ENCODE data around the gene INAVA.

Gene INAVA

GRCh38 chr1:200894712-200895442 is at the start of gene INAVA:
Gene INAVA, plus strand, starts transcription at chr1:200894900. Its CDS starts 3,501 bp downstream, at chr1:200898401.
- Histone ChIP-seq H3K4me1 (ENCODE audit: insufficient read depth, low read length, poor library complexity, severe bottlenecking) (peaks cover 65% of the 10 kb centered on the region), H2AFZ (ENCODE audit: low read length) (no peak within 1 kb of the TSS), H4K20me1 (ENCODE audit: insufficient read depth, low read length, poor library complexity, severe bottlenecking) (no peaks in the 10 kb centered on the region), H3K9me2 (replicated peaks; ENCODE audit: low read depth, low read length) (no peaks in the 10 kb centered on the region), H3K27me3 (ENCODE audit: insufficient read depth, low read length, poor library complexity, severe bottlenecking) (no peaks in the 10 kb centered on the region), H3K9me3 (ENCODE audit: insufficient read depth, low read depth, low read length) (no peaks in the 10 kb centered on the region), H3F3A (ENCODE audit: low read depth) (no peaks in the 10 kb centered on the region), H3K9ac (ENCODE audit: low read depth, low read length, poor library complexity, severe bottlenecking) (peak within 1 kb of the TSS; percentile 24), H3K4me2 (ENCODE audit: low read depth, low read length, poor library complexity, severe bottlenecking) (no peak within 1 kb of the TSS), H3K4me3 (ENCODE audit: low read length, poor library complexity, severe bottlenecking) (no peak within 1 kb of the TSS), H3K79me2 (ENCODE audit: insufficient read depth, low read length) (no peaks in the 10 kb centered on the region), H3K36me3 (ENCODE audit: insufficient read depth, low read length) (no peaks in the 10 kb centered on the region)
- TF ChIP-seq EZH2phosphoT487 (IDR thresholded peaks at IDR 0.05; ENCODE audit: borderline replicate concordance): no peak
- TF ChIP-seq CTCF (conservative IDR thresholded peaks at IDR 0.05; ENCODE audit: low read length): peak; percentile 32; the same call in 1 of the 2 replicates

GRCh38 chr1:200845360-200845759 is 49.3 kb upstream of the INAVA start:
- Histone ChIP-seq H3F3A (ENCODE audit: low read depth) (no peaks in the 10 kb centered on the region), H3K4me1 (ENCODE audit: insufficient read depth, low read length, poor library complexity, severe bottlenecking) (peaks cover 5% of the 10 kb centered on the region), H3K36me3 (ENCODE audit: insufficient read depth, low read length) (no peaks in the 10 kb centered on the region), H3K79me2 (ENCODE audit: insufficient read depth, low read length) (no peaks in the 10 kb centered on the region), H3K4me2 (ENCODE audit: low read depth, low read length, poor library complexity, severe bottlenecking) (no peak overlapping the region), H3K4me3 (ENCODE audit: low read length, poor library complexity, severe bottlenecking) (no peak overlapping the region), H3K27me3 (ENCODE audit: insufficient read depth, low read length, poor library complexity, severe bottlenecking) (no peaks in the 10 kb centered on the region), H3K9me2 (replicated peaks; ENCODE audit: low read depth, low read length) (no peaks in the 10 kb centered on the region), H4K20me1 (ENCODE audit: insufficient read depth, low read length, poor library complexity, severe bottlenecking) (no peaks in the 10 kb centered on the region), H3K9ac (ENCODE audit: low read depth, low read length, poor library complexity, severe bottlenecking) (no peak overlapping the region), H2AFZ (ENCODE audit: low read length) (no peak overlapping the region), H3K9me3 (ENCODE audit: insufficient read depth, low read depth, low read length) (no peaks in the 10 kb centered on the region)
- TF ChIP-seq CTCF (conservative IDR thresholded peaks at IDR 0.05; ENCODE audit: low read length) (no peak), EZH2phosphoT487 (IDR thresholded peaks at IDR 0.05; ENCODE audit: borderline replicate concordance) (no peak)

- Histone ChIP-seq H3K36me3 (ENCODE audit: insufficient read depth, low read length) (no peaks in the 10 kb centered on the region), H4K20me1 (ENCODE audit: insufficient read depth, low read length, poor library complexity, severe bottlenecking) (no peaks in the 10 kb centered on the region), H3F3A (ENCODE audit: low read depth) (no peaks in the 10 kb centered on the region), H3K4me2 (ENCODE audit: low read depth, low read length, poor library complexity, severe bottlenecking) (no peak overlapping the region), H3K79me2 (ENCODE audit: insufficient read depth, low read length) (no peaks in the 10 kb centered on the region), H3K4me3 (ENCODE audit: low read length, poor library complexity, severe bottlenecking) (no peak overlapping the region), H3K9me2 (replicated peaks; ENCODE audit: low read depth, low read length) (no peaks in the 10 kb centered on the region), H3K27me3 (ENCODE audit: insufficient read depth, low read length, poor library complexity, severe bottlenecking) (no peaks in the 10 kb centered on the region), H2AFZ (ENCODE audit: low read length) (no peak overlapping the region), H3K9me3 (ENCODE audit: insufficient read depth, low read depth, low read length) (no peaks in the 10 kb centered on the region), H3K4me1 (ENCODE audit: insufficient read depth, low read length, poor library complexity, severe bottlenecking) (peaks cover 8% of the 10 kb centered on the region), H3K9ac (ENCODE audit: low read depth, low read length, poor library complexity, severe bottlenecking) (no peak overlapping the region)
- no peak for TF ChIP-seq EZH2phosphoT487 (IDR thresholded peaks at IDR 0.05; ENCODE audit: borderline replicate concordance)
- TF ChIP-seq CTCF (conservative IDR thresholded peaks at IDR 0.05; ENCODE audit: low read length): no peak
Measured at GRCh38 chr1:200846398-200846797, 48.3 kb upstream of the INAVA start.
